AML-193 (cell line): ENCODE results near the gene RNF31.

Experiments
- DNase-seq, 2 experiments: peaks; one replicate each; lab custom pipeline; 2025; lab: John Stamatoyannopoulos, UW

RNF31 gene

DNA sequence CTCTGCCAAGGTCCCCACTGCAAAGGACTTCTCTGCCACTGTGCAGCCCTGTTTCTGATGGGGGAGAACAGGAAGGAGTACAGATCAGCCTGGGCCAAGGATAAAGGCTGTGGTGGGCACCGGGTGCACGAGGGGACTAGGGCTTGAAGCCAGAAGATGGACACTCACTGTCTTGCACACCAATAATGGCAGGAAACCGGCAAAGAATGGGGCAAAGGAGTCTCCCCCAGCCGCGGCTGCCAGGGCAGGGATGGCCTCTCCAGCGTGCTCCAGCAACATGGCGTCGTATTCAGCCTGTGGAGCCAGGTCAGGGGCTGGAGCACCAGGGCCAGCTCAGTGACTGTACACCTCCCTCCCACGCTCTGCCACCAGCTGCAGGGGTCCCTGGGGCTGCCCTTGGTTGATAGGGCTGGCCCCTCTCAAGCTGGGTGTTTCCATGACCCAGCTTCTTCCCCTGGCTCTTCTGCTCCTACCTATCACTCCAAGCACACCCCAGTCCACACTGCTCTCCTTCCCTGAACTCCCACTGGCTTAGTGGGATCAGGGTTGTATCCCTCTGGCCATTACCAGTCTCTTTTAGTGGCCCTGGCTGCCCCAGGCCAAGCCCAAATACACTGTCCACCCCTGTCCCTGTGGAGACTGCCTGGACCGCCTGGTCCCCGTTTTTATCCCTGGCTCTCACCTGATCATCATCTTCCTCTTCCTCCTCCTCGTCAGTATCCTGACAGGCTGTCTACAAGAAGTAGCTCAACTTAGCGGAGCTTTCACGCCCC, 35.0 kb downstream of the RNF31 start:
- DNase-seq: no peak

DNA sequence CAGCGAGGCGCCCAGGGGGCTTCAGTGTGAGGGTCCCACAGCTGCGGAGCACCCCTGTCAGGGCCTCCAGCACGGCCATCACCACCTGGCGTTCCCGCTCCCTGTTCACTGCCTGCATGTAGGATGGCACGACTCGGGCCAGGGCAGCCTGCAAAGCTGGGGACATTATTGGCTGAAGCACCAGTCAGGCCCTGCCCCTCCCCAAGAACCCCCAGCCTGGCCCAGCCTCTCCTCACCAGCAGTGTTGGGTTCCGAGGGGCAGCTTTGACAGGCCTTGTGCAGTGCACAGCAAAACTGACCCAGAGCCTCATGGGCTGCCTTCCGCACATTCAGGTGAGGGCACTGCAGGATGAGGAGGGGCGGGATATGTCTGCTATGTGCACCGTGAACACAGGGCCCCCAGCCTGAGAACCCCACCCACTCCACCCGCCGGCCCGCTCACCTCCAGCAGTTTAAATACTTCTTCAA, 35.8 kb downstream of the RNF31 start:
- DNase-seq: no peak

DNA sequence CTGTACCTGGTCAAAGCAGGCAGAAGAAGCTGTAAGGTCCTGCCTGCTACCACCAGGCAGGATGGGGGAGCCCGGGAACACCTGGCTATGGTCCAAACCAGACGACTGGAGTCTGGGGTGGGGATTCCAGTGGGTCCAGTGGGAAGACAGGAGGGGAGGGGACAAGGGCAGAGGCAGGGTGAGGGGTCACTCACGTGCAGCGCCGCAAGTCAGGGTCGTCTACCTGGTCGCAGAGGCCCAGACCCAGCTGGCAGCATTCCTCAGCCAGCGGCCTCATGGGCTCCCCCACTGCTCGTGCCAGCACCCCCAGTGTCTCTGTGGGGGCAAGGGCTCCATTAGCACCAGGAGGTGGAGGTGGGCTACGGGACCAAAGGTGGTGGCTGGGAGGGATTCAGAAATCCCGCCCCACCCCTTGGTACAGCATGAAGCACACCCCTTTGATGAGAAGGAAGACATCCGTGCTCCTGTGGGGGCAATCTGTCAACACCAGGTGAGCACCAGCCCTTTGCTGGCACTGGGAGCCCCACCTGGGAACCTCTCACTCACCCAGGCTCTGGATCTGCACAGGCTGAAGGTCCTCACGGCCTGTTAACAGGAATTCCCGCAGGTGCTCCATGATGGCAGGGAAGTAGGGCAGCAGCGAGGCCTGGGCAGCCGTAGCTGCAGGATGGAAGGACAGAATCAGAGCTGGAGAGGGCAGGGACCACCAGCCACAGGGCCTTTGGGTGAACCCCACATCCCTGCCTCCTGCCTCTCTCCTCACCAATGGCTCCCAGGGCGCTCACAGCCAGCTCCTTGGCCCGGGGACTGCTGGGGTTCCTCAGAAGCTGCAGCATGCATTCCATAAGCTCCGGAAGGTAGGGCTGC, 37.0 kb downstream of the RNF31 start:
- DNase-seq: no peak

DNA sequence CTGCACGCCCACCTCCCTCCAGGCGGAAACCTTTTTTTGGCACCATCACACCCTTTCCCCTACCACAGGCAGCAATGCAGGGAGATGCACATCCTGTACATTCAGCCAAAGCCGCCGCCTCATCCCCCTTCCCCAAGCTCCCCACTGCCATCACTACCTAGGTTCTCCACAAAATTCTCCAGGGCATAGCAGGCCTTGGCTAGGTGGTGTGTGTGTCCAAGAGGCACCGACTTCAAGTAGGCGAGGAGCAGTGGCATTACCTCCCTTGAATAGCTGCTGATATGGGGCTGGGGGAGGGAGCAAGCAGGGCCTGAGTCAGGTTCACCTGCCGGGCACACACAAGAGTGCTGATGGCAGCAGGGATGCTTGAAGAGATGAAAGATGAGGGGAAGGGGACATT, 37.7 kb downstream of the RNF31 start:
- no peak for DNase-seq

DNA sequence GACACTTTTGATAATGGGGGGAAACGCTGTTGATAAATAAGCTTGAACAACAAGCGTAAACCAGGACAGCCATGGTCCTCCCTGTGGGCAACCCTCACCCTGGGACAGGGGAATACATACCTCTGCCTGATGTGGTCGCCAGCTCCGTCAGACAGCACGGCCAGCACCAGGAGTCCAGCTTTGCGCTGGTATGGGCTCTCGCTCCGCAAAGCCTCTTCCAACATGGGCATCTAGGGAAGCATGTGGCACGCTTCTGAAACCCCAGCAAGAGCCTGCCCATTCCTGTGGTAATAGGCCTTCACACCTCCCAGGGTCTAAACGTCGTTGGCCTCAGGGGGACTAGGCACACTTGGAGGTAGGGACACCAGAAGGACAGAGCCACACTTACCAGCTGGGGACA, 38.4 kb downstream of the RNF31 start:
- DNase-seq: no peak

DNA sequence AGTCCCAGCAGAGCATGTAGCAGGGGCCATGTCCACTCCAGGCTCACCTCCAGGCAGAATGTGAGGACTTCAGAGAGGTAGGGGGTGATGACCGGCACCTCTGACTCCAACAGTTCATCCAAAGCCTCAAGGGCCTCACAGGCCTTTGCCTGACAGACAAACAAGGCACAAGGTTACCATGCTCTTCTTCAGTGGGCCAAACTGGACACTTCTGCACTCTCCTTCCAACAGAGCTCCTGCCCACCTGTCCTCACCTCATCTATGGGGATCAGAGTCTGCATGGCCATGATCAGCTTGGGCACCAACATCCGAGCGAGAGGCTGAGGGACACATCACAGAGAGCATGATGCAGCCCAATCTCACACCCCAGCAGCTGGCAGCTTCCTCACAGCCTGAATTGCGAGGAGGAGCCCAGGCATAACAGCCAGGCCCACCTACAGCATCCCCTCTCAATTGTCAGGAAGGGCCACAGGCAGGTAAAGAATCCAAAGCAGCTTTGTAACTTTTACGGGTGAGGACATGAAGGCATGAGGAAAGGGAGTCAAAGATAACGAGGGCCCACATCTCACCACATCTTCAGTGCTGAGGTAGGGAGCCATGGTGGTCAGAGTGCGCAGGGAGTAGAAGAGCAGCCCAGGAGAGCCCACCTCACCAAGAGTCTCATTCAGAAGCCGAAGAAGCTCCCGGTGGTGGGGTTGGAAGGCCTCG, 39.7 kb downstream of the RNF31 start:
- DNase-seq: no peak

DNA sequence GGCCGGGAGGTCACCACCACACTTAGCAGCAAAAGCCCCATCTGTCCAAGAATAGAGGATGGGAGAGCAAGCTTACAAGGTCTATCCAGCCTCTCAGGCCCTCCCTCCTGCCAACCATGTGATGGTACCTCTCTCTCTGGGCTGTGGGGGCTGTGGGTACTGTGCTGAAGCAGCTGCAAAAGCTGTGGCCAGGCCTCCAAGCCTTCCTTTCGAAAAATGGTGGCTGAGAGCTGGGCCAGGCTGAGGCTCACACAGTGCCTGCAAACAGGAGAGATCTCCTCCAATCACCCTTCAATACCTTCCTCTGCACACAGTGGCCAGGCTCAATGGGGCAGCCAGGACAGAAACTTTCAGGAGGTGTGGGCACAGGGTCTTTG, 40.2 kb downstream of the RNF31 start:
- DNase-seq: no peak

DNA sequence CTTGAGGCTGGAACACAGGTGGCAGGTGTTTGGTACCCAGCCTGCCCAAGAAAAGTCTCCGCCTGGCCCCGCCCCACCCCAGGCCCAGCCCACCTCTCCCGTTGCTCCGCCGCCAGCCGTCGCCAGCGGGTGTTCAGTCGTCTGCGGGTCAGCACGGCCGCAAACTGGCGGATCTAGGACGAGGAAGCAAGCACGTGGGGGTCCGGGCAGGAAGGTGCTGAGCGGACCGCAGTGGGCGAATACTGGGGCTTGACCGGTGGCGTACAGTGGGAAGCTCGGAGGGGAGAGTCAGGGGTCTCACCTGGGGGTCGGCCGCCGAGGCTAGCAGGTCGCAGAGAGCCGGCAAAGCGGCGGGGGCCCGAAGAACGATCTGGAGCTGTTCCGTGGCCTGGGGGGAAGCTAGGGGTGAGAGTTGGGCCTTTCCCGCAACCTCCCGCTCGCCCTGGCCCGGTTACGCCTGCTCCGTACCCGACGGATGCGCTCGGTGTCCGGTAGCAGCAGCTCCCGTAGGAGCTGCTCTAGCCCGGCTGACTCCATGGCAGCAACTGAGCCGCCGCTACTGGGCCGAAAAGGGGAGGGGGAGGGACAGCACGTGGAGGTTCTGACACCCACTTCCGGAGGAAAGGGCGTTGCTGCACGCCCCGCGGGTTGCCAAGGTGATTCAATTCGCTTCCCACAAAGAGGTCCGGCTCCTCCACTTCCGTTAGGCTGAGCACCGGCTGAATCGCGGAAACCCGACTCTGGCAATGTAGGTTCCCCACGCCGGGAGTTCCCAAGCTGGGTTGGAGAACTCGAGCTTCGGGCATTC, 41.2 kb downstream of the RNF31 start, which contains the start of gene IPO4:
Gene IPO4 (minus strand): TSS at position 566 of the 808 bp plus-strand sequence. CDS start 29 bp downstream, at position 537.
- peak; percentile 94 to 96 for DNase-seq

DNA sequence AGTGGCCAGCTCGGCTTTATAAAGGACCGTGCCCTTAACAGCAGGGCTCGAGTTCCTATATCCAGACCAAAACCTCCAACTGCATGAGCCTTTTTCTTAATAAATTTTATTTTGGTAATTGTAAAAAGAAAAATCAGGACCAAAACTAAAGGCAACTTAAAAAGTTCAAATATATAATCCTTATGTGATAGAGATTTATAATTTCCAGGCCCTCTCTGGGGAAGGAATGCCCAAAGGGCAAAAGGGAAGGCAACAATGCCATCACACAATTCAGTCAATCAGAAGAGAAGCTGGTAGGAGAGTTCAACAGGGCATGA, 41.7 kb downstream of the RNF31 start:
- DNase-seq: no peak

DNA sequence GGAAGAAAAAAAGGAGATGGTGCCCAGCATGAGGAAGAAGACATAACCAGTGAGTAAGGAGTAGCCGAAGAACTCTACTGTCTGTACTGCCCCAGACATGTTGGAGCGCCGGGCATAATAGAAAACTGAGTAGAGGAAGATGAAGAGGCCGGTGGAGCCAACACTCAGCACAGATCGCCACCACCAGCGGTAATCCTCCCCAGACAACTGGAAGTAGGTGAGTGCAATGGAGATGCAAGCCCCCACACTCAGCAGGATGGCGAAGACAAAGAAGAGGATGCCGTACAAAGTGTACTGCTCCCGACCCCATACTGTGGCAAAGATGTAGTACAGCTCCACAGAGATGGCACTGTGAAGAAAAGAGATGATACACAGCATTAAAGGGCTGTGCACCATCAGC, 42.2 kb downstream of the RNF31 start:
- DNase-seq: no peak

DNA sequence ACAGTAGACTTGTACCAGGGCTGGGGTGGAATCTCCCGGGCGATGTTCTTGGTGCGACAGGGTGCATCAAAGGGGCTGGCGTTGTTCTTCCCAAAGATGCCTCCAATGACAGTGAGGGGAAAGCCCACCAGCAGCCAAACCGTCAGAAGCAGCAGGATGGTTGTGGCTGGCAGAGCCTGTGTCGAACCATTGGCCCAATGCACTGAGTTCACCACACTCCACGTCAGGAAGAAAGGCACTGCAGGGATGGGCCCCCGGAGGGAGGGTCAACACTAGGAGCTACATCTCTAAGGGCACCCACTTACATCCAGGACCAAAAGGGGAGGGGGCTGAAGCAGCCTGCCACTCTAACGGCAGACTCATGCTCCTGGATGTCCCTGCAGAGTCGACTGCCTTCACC, 43.1 kb downstream of the RNF31 start:
- DNase-seq: no peak

DNA sequence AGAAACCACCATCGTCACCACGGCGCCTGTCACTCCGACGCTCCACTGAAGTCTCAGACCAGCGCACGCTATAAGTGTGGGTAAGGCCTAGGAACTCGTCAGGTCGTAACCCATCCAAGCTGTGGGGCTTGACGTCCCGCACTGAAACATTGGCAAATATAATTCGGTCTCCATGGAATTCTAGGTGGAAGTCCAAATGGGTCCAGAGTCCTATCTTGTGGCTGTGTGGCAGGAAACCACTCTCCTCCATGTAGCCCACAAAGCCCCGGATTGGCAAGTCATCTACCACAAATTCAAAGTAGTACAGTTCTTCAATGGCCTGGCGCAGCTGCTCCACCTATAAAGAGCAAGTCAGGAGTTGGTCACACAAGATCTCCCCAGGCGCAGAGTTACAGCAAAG, 45.6 kb downstream of the RNF31 start:
- no peak for DNase-seq

DNA sequence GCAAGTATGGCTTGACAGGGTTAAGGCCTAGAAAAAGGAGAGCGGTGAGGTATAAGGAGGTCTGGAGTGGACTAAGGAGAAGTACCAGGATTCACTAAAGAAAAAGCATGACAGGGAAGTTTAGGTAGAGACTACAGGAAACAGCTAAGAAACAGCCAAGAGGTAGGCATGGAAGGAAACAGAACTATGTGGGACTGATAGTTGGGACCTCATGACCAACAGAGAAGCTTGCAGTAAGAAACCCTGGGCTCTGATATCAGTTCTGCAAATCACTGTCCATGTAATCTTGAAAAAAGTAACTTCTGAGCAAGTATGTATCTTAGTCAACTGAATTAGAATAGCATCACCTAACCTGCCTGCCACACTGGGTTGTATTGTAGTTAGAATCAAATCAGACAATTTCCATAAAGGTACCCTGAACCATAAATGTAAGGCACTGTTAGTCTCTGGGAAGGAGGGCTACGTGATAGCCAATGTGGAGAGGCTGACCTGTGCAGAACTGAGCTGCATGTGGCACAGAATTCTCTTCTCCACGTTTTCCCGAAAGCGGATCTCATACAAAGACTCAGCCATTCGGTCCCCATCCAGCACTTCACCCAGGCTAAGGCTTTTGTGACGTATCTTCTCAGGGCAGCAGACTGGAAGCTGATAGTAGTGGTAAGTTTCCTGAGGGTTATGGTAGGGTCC, 47.0 kb downstream of the RNF31 start:
- no peak for DNase-seq

DNA sequence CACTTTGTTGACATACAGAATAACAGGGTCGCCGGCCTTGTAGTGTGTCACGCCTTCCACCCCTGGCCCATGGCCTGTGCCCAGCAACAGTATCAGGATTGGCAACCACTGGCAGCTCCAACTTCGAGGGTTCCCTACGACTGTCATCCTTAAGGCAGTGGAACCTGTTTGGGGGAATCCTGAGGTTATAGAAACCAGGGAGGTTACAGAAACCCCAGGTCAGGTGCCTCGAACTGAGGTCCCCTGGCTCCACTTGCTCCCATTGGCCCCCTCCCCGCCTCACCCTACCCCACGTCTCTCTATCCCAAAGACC, 47.5 kb downstream of the RNF31 start:
- DNase-seq: no peak

DNA sequence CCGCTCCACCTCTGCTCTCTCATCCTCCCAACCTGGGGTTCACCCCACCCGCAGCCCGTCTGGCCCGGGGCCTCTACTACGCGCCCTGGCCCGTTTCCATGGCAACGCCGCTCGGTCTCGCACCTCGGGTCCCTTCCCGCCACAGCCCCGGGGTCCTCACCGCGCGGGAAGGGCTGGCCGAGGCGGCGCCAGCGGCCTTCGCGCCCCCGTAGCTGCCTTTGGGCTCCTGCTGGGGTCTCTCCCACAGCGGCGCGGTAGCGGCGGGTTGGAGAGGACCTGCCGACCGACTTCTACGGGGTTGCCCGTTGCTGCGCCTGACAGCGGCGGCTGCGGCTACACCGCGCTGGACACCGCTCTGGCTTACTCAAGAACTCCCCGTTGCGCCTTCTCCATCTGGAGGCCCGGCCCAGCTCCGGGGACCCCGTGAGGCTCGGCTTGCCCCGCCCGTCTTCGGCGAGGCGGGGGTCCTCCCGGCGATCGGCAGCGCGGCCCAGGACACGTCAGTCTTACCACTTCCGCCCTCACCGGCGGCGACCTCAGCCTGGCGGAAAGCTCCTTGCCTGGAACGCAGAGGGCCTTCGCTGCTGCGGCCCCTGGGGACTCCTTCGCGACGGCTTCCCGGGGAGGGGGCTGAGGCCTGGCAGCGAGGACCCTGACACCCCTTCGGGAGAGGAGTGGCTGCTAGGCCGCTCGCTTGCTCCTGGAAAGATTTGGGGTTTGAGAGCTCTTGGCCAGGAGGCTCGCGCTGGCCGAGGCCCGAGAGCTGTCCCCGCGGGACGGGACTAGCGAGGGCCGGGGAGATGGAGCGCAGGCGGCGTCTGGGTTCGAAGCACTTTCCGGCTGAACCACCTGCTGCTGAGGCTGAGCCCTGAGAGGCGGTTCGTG, 48.1 kb downstream of the RNF31 start, which contains the start of gene TM9SF1:
Gene TM9SF1 (minus strand): TSS at position 256 of the 885 bp plus-strand sequence. CDS start 422 bp downstream, outside the sequence.
- peak; percentile 64 to 74 for DNase-seq

DNA sequence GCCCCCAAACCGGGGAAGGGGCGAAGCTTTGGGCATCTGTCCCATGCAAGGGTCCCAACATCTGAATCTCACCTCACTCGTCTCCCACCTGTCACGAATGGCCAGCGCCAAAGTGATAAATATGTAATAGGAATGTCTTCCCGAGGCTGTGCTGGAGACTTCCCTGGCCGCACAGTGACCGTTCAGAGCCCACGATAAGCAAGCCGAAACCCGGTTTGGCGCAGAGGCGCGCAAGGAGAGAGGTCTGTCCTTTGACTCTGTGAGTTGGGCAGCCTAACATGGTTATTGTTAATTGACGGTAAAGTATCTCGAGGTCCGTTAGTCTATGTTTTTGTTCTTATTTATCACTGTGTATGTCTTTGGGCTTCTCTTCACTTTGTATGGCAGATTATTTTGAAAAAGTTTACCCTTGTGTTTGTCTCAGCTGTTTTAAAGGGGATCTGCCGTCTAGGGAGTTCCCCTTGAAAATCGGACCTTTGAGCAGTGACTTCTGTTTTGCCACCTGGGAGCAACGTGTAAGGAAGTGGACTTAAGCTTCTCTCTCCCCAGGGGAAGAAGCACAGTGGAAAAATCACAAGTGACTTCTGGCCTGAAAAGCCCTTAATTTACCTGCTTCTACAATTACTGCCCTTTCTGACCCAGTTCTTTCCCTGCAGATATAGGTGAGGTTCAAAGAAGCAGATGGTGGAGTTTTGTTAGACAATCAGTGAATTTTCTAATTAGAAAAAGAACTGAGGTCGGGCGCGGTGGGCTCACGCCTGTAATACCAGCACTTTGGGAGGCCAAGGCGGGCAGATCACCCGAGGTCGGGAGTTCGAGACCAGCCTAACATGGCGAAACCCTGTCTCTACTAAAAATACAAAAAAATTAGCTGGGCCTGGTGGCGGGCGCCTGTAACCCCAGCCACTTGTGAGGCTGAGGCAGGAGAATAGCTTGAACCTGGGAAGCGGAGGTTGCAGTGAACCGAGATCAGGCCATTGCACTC, 49.1 kb downstream of the RNF31 start:
- peak in 1 of 2 experiments; percentile 56 for DNase-seq

DNA sequence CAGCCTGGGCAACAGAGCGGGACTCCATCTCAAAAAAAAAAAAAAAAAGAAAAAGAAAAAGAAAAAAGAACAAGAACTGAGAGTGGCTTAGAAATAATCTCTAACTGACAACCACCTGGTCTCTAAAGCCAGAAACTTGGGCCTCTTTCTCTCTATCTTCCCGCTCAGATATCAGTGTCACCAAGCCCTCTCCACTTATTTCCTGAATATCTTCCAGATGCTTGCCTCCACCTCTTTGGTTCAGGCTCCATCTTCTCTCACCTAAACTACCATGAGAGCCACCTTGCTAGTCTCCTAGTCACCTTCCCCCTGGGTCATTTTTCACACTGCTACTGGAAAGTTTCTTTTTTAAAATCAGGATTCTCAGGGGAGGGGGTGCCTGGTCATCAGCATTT, 49.8 kb downstream of the RNF31 start:
- DNase-seq: no peak

DNA sequence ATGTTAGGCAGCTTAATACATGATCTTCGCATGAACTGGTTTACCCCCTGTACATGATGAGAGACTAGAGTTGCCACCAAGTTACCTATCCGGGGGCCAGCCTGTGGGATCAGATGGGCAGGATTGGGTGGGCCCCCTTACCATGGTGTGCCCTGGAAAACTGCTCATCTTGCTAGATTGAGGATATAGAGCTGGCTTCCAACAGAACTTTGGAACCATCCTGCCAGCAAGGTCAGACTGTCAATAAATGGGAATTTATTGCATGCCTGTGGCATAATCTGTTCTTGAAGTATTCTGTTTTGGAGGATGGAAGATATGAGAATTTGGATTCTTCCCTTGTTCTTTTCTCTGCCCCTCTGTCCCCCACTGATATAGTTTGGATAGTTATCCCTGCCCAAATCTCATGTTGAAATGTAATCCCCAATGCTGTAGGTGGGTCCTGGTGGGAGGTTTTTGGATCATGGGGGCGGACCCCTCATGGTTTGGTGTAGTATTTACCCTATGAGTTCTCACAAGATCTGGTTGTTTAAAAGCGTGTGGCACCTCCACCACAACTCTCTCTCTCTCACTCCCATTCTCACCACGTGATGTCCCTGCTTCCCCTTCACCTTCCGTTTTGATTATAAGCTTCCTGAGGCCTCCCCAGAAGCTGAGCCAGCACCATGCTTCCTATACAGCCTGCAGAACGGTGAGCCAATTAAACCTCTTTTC, 51.7 kb downstream of the RNF31 start:
- no peak for DNase-seq
